ENCODE data around the gene SYNJ2.

DNA sequence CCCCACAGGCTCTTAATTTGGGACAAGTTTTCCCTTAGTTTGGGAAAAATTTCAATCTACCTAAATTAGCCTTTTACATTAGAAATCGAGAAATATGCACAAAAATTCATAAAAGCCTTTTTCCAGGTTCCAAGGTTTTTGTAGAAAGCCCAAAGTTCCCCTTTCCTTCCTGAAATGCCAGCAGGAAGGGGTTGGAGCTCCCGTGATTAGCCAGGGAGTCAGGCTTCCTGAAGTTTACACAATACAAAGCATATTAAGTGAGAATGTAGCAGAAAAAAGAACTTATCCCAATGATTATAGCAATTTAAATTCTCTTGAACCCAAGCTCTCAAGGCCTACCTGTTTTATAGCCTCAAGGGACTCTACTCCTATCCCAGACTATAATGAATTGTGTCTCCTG is 39.1 kb downstream of the SYNJ2 start:
- TF ChIP-seq, protein P1, sequence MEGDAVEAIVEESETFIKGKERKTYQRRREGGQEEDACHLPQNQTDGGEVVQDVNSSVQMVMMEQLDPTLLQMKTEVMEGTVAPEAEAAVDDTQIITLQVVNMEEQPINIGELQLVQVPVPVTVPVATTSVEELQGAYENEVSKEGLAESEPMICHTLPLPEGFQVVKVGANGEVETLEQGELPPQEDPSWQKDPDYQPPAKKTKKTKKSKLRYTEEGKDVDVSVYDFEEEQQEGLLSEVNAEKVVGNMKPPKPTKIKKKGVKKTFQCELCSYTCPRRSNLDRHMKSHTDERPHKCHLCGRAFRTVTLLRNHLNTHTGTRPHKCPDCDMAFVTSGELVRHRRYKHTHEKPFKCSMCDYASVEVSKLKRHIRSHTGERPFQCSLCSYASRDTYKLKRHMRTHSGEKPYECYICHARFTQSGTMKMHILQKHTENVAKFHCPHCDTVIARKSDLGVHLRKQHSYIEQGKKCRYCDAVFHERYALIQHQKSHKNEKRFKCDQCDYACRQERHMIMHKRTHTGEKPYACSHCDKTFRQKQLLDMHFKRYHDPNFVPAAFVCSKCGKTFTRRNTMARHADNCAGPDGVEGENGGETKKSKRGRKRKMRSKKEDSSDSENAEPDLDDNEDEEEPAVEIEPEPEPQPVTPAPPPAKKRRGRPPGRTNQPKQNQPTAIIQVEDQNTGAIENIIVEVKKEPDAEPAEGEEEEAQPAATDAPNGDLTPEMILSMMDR (IDR thresholded peaks at IDR 0.05), result no peak
- no peak for TF ChIP-seq EP300 (IDR thresholded peaks at IDR 0.05)
- TF ChIP-seq POLR2A (IDR thresholded peaks at IDR 0.05), result no peak
